Adrenal gland (tissue), 5 donors: ENCODE results near the gene HAUS3.

ENCODE experiments used
- CTCF ChIP-seq, 6 experiments: fragments of 450-650 bp in 4 of 6; fragments of 200-600 bp in 2 of 6; sonication (generic) in 1 of 6; IDR thresholded peaks; 1 replicate in 5 of 6; 2 replicates in 1 of 6; pipeline versions ENCODE4 v1.5.1 to v1.8.0; 2016 to 2021; ENCODE audit warnings: antibody characterized with exemption in 6 of 6, mild to moderate bottlenecking in 2 of 6, moderate library complexity in 1 of 6
- POLR2A ChIP-seq, 2 donors: fragments of 450-650 bp; IDR thresholded peaks; one replicate each; pipeline ENCODE4 v1.6.1; 2017; ENCODE audit warnings: antibody characterized with exemption in 2 of 2, mild to moderate bottlenecking in 2 of 2, moderate library complexity in 1 of 2
- donor health status: DM: no; HTN: no; CAD: no.

GRCh38 chr4:2264481-2265041, 22.6 kb upstream of the HAUS3 start:
- no peak for TF ChIP-seq CTCF (IDR thresholded peaks at IDR 0.05)
- no peak for TF ChIP-seq POLR2A (IDR thresholded peaks at IDR 0.05)
